Fibroblast of the conjunctiva (primary cell): Measurements from ENCODE around the gene ACVR2B.

ENCODE experiments used
- DNase-seq: peaks from one replicate; pipeline ENCODE4 v3.0.0-alpha.2; 2010; ENCODE audit warnings: low read depth

The ACVR2B gene

GRCh38 chr3:38458796-38459498 is 5.3 kb downstream of the ACVR2B start:
- peak; percentile 26 for DNase-seq

DNA sequence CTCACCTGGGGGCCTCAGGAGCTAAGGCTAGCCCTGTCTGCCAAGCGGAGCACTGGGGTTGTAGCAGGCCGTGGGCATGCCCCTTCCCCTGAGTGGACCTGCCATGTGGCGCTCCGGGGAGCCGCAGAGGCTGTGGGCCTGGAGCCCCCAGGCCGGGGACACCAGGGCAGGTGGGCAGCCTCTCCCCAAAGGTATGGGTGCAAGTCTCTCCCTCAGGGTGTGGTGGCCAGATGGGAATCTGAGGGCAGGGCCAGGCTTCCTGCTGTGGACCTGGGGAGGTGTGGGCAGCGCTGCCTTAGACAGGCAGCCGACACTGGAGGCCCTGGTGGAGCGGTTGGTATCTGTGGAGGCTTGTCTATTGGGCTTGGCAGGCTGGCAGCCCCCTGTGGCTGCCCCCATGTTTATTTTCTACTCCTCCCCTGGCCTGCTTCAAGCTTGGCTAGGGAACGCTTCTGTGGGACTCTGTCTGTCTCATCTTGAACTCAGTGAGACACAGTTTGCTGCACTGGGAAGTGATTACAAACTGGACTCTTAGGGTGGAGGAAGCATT is 5.9 kb downstream of the ACVR2B start:
- no peak for DNase-seq

- no peak for DNase-seq
These were observed 6.9 kb downstream of the ACVR2B start for GRCh38 chr3:38460377-38461270.

- no peak for DNase-seq
These were observed 12.0 kb downstream of the ACVR2B start for GRCh38 chr3:38465588-38466154.

- DNase-seq, result no peak
These were observed 15.1 kb downstream of the ACVR2B start for GRCh38 chr3:38468765-38469164.

GRCh38 chr3:38469852-38470251 is 16.2 kb downstream of the ACVR2B start:
- no peak for DNase-seq

DNA sequence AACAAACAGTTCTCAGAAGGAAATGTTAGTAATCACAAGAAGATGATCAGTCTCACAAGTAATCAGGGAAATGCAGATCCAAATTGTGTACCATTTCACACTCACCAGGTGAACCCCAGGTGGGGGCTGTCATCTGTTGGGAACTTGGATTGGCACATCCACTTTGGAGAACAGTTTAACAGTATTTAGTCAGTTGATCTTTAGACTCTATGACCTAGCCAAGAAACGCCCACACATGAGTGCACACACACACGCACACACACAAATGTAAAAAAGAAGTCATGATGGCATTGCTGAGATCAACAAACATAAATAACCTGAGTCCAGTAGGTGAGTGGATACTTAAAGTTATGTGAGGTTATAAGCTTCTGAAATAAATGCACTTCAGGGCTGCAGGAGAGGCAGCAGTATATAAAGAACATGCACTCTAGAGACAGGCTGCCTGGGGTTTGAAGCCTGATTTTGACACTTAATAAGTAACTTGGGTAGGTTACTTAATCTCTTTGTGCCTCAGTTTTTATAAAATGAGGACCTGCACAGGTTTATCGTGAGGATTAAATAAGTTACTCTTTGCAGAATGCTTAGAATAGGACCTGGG is 17.7 kb downstream of the ACVR2B start:
- DNase-seq, result no peak

- DNase-seq, result no peak
These were observed 18.7 kb downstream of the ACVR2B start for GRCh38 chr3:38472342-38472741.

GRCh38 chr3:38473229-38473628 is 19.5 kb downstream of the ACVR2B start:
- no peak for DNase-seq

- no peak for DNase-seq
These were observed 21.4 kb downstream of the ACVR2B start for GRCh38 chr3:38474928-38475605.

DNA sequence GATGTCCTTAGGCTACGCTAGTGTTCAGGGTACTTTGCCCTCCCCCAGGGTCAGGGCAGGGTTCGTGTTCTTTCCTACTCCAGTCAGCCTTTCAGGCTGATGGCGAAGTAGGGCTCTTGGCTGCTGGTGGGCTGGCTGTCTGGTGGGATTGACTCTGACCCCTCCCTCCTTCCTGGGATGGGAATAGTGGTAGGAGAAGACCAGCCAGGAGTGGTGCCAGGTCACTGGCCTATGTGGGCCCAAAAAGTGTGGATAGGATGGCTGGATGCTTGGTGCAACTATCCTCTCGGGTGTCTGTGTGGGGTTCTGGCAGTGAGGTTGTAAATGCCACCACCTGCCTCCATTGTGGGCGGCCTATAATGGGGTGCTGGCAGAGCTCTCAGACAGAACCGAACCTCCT is 22.0 kb downstream of the ACVR2B start:
- no peak for DNase-seq

GRCh38 chr3:38476157-38476756 is 22.6 kb downstream of the ACVR2B start:
- DNase-seq, result no peak

DNA sequence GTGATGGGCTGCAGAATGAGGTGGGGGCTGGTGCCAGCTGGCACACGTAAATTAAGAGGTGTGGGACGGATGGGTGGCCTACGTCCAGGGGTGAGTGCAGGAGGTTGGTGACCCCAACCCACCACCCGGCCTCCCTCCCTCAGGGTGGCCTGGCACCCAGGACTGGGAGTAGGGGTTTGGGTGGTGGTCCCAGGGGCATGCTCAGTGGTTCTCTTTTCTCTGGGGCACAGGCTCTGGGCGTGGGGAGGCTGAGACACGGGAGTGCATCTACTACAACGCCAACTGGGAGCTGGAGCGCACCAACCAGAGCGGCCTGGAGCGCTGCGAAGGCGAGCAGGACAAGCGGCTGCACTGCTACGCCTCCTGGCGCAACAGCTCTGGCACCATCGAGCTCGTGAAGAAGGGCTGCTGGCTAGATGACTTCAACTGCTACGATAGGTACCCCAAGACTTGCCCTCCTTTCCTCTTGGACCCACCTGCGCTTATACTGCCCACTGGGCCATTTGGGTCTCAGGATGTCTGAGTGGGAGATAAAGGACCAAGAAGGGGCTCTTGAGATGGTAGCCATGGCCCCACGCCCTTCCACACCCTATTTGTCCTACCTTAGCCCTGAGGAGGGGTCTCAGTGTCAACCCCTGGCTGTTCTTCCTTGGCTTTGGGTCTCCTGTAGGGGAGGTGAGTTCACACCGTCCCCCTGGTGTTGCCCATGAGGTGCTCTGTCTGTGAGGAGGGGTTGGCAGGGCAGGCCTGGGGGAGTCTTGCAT is 23.5 kb downstream of the ACVR2B start:
- no peak for DNase-seq

- DNase-seq, result no peak
These were observed 24.3 kb downstream of the ACVR2B start for GRCh38 chr3:38477839-38478450.

DNA sequence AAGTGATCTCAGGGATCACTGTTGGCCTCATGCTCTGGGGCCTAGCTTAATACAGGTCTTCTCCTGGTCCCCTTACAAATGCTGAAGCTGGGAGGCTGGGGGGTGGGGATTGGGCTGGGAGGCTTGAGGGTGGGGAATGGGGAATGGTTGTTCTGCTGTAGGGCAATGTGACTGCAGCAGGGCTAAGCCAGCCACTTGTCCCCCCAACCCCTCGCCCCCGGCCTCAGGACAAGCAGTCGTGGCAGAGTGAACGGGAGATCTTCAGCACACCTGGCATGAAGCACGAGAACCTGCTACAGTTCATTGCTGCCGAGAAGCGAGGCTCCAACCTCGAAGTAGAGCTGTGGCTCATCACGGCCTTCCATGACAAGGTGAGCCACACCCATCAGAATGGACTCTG is 25.2 kb downstream of the ACVR2B start:
- DNase-seq, result no peak

GRCh38 chr3:38479431-38480092 is 25.9 kb downstream of the ACVR2B start:
- peak; percentile 51 for DNase-seq

DNA sequence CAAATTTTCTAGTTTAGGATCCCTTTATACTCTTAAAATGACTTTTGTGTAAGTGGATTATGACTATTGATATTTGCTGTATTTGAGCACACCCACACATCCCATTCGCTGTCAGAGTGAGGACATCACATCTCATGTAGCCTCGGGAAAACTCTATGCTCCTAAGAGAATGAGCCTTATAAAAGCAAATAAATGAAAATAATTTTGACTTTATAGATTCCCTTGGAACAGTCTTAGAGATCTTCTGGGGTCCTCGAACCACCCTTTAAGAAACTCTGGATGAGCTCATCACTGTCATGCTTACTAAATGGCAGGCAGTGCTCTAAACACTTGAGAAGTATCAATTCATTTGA is 26.4 kb downstream of the ACVR2B start:
- DNase-seq, result no peak

GRCh38 chr3:38480930-38481329 is 27.2 kb downstream of the ACVR2B start:
- DNase-seq, result no peak

- DNase-seq, result no peak
These were observed 29.3 kb downstream of the ACVR2B start for GRCh38 chr3:38482951-38483350.

DNA sequence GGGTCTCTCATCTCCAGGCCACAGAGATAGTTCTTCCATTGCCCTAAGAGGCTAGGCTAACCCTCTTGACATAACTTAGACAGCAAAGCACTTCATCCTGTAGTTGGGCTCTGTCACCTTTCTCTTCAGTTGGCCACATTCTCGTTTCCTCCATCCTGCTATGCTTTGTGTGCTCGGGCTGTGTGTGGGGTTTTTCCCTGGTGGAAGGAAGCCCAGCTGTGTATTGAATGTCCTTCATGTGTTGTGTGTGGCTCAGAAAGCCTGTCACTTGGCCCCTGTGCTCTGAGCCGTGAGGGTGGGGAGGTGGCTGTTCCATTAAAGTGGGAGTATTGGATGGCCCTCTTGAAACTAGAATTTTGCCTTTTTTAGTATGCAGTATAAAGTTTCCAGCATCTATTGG is 33.6 kb downstream of the ACVR2B start:
- DNase-seq, result no peak
